ENCODE measurements around the gene PKHD1. TPM values are rescaled to one million over a fixed set of nuclear protein-coding genes. Genes with fewer than 3 reads are reported as not detected.

PKHD1 gene
- total and polyA plus RNA-seq, 2 experiments from 2014 or later = 0.47 to 3.3 TPM

GRCh38 chr6:51663525-51663924 lies 423.9 kb downstream of the PKHD1 start:
- no peaks in the 10 kb centered on the region for H3K27me3 ChIP-seq
- no peak for TF ChIP-seq CTCF (IDR thresholded peaks at IDR 0.05; ENCODE audit: poor library complexity)
- TF ChIP-seq EZH2 (IDR thresholded peaks at IDR 0.05; ENCODE audit: borderline replicate concordance) = no peak
- no peak for TF ChIP-seq EZH2phosphoT487 (IDR thresholded peaks at IDR 0.05; ENCODE audit: low read depth, severe bottlenecking, unreplicated experiment)
- no peaks in the 10 kb centered on the region for H3K9me3 ChIP-seq (ENCODE audit: low read depth)
- H3K9me2 ChIP-seq (replicated peaks; ENCODE audit: insufficient read depth) = no peaks in the 10 kb centered on the region
- no peaks in the 10 kb centered on the region for H3K79me2 ChIP-seq
- H2AFZ ChIP-seq = no peak overlapping the region
- H3K36me3 ChIP-seq (replicated peaks; ENCODE audit: insufficient read depth, low read depth) = no peaks in the 10 kb centered on the region
- no peak overlapping the region for H3K27ac ChIP-seq
- H3K4me3 ChIP-seq = no peak overlapping the region
- H3K4me1 ChIP-seq (ENCODE audit: insufficient read depth) = no peaks in the 10 kb centered on the region
- no peak overlapping the region for H3K4me2 ChIP-seq
- DNase-seq (ENCODE audit: low spot score) = no peak
- no peaks in the 10 kb centered on the region for H4K20me1 ChIP-seq (ENCODE audit: insufficient read depth, poor library complexity, severe bottlenecking)

GRCh38 chr6:51660767-51661166 lies 426.6 kb downstream of the PKHD1 start:
- no peaks in the 10 kb centered on the region for H3K9me3 ChIP-seq (ENCODE audit: low read depth)
- H3K27ac ChIP-seq = no peak overlapping the region
- no peak overlapping the region for H3K4me3 ChIP-seq
- H3K27me3 ChIP-seq = no peaks in the 10 kb centered on the region
- H3K36me3 ChIP-seq (replicated peaks; ENCODE audit: insufficient read depth, low read depth) = no peaks in the 10 kb centered on the region
- no peak overlapping the region for H3K4me2 ChIP-seq
- no peaks in the 10 kb centered on the region for H3K4me1 ChIP-seq (ENCODE audit: insufficient read depth)
- no peak for DNase-seq (ENCODE audit: low spot score)
- no peaks in the 10 kb centered on the region for H3K79me2 ChIP-seq
- no peak overlapping the region for H2AFZ ChIP-seq
- 84% methylated on average over 3 of the region's 3 CpGs for WGBS (ENCODE audit: low lambda C conversion rate, missing lambda C conversion rate)
- no peak for TF ChIP-seq EZH2 (IDR thresholded peaks at IDR 0.05; ENCODE audit: borderline replicate concordance)
- no peak for TF ChIP-seq EZH2phosphoT487 (IDR thresholded peaks at IDR 0.05; ENCODE audit: low read depth, severe bottlenecking, unreplicated experiment)
- no peak for TF ChIP-seq CTCF (IDR thresholded peaks at IDR 0.05; ENCODE audit: poor library complexity)
- no peaks in the 10 kb centered on the region for H4K20me1 ChIP-seq (ENCODE audit: insufficient read depth, poor library complexity, severe bottlenecking)
- H3K9me2 ChIP-seq (replicated peaks; ENCODE audit: insufficient read depth) = no peaks in the 10 kb centered on the region

GRCh38 chr6:51657491-51657890 lies 429.9 kb downstream of the PKHD1 start:
- no peak overlapping the region for H2AFZ ChIP-seq
- H3K9me3 ChIP-seq (ENCODE audit: low read depth) = no peaks in the 10 kb centered on the region
- 90% methylated on average over 3 of the region's 3 CpGs for WGBS (ENCODE audit: low lambda C conversion rate, missing lambda C conversion rate)
- H3K36me3 ChIP-seq (replicated peaks; ENCODE audit: insufficient read depth, low read depth) = no peaks in the 10 kb centered on the region
- no peaks in the 10 kb centered on the region for H3K27me3 ChIP-seq
- DNase-seq (ENCODE audit: low spot score) = no peak
- no peaks in the 10 kb centered on the region for H3K9me2 ChIP-seq (replicated peaks; ENCODE audit: insufficient read depth)
- TF ChIP-seq CTCF (IDR thresholded peaks at IDR 0.05; ENCODE audit: poor library complexity) (no peak), EZH2 (IDR thresholded peaks at IDR 0.05; ENCODE audit: borderline replicate concordance) (no peak), EZH2phosphoT487 (IDR thresholded peaks at IDR 0.05; ENCODE audit: low read depth, severe bottlenecking, unreplicated experiment) (no peak)
- H3K4me2 ChIP-seq = no peak overlapping the region
- no peaks in the 10 kb centered on the region for H3K79me2 ChIP-seq
- no peaks in the 10 kb centered on the region for H3K4me1 ChIP-seq (ENCODE audit: insufficient read depth)
- H4K20me1 ChIP-seq (ENCODE audit: insufficient read depth, poor library complexity, severe bottlenecking) = no peaks in the 10 kb centered on the region
- H3K27ac ChIP-seq = no peak overlapping the region
- H3K4me3 ChIP-seq = no peak overlapping the region

GRCh38 chr6:51655517-51655916 lies 431.9 kb downstream of the PKHD1 start:
- Histone ChIP-seq H4K20me1 (ENCODE audit: insufficient read depth, poor library complexity, severe bottlenecking) (no peaks in the 10 kb centered on the region), H3K4me2 (no peak overlapping the region)

More at GRCh38 chr6:51655517-51655916, 431.9 kb downstream of the PKHD1 start:
- no peaks in the 10 kb centered on the region for H3K36me3 ChIP-seq (replicated peaks; ENCODE audit: insufficient read depth, low read depth)
- H3K4me3 ChIP-seq = no peak overlapping the region
- H3K4me1 ChIP-seq (ENCODE audit: insufficient read depth) = no peaks in the 10 kb centered on the region
- TF ChIP-seq EZH2phosphoT487 (IDR thresholded peaks at IDR 0.05; ENCODE audit: low read depth, severe bottlenecking, unreplicated experiment) (no peak), CTCF (IDR thresholded peaks at IDR 0.05; ENCODE audit: poor library complexity) (no peak), EZH2 (IDR thresholded peaks at IDR 0.05; ENCODE audit: borderline replicate concordance) (no peak)
- no peaks in the 10 kb centered on the region for H3K9me2 ChIP-seq (replicated peaks; ENCODE audit: insufficient read depth)
- H2AFZ ChIP-seq = no peak overlapping the region
- H3K27me3 ChIP-seq = no peaks in the 10 kb centered on the region
- DNase-seq (ENCODE audit: low spot score) = no peak
- H3K79me2 ChIP-seq = no peaks in the 10 kb centered on the region
- H3K27ac ChIP-seq = no peak overlapping the region
- H3K9me3 ChIP-seq (ENCODE audit: low read depth) = no peaks in the 10 kb centered on the region

All from hepatocyte (in vitro differentiated cells).